Fibroblast of villous mesenchyme (primary cell): Measurements from ENCODE around the gene RPS8. TPM values are rescaled to one million over a fixed set of nuclear protein-coding genes. Genes with fewer than 3 reads are reported as not detected.
"Not testable (repeated sequence)": the region's sequence is repeated elsewhere in the genome, so short reads cannot be mapped to it uniquely, and the experiment has no call there.

ENCODE experiments used
- DNase-seq: peaks from one replicate; pipeline ENCODE4 v3.0.0-alpha.2; 2010; ENCODE audit warnings: low read depth
- H3K4me3 ChIP-seq: 2 replicates; pipeline ENCODE4 v1.5.1; 2011; ENCODE audit warnings: low read depth, mild to moderate bottlenecking, low read length
- total RNA-seq: library from RNA; depleted of rRNA; stranded (reverse); fragments of >200 nt; gene quantifications from 2 replicates; pipeline ENCODE4 v1.2.3, GENCODE V29; 2012
- TF ChIP-seq, protein P1 (sequence below): IDR thresholded peaks from 2 replicates; pipeline ENCODE4 v1.5.1; 2012; ENCODE audit warnings: low read depth, mild to moderate bottlenecking, low read length; ENCODE audit not compliant: insufficient read depth

RPS8 gene
- total RNA-seq, 1 donor, result 1,233 TPM

DNA sequence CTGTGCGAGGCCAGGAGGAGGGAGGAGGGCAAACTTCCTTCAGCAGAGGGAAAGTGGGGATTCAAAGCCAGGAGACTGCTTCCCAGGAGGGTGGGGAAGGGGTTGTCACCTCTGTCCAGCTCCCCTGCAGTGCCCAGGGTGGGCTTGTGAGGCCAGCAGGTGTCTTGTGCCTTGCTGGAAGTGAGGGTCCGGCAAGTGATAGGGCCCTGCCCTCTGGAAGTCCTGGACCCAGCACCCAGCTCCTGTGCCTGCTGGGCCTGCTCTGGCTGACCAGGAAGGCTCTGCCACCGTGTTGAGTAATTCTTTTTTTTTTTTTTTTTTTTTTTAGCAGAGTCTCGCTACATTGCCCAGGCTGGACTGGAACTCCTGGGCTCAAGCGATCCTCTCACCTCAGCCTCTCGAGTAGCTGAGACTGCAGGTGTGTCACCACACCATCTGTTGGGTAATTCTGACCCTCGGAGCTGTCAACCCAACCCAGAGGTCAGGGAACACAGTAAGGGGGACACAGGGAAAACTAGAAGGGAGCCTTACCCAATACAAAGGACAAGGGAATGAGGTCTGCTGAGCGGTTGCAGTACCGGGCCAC, 11.6 kb downstream of the RPS8 start:
- DNase-seq, result no peak
- no peak overlapping the region for H3K4me3 ChIP-seq
- TF ChIP-seq, protein P1, sequence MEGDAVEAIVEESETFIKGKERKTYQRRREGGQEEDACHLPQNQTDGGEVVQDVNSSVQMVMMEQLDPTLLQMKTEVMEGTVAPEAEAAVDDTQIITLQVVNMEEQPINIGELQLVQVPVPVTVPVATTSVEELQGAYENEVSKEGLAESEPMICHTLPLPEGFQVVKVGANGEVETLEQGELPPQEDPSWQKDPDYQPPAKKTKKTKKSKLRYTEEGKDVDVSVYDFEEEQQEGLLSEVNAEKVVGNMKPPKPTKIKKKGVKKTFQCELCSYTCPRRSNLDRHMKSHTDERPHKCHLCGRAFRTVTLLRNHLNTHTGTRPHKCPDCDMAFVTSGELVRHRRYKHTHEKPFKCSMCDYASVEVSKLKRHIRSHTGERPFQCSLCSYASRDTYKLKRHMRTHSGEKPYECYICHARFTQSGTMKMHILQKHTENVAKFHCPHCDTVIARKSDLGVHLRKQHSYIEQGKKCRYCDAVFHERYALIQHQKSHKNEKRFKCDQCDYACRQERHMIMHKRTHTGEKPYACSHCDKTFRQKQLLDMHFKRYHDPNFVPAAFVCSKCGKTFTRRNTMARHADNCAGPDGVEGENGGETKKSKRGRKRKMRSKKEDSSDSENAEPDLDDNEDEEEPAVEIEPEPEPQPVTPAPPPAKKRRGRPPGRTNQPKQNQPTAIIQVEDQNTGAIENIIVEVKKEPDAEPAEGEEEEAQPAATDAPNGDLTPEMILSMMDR, result no peak

DNA sequence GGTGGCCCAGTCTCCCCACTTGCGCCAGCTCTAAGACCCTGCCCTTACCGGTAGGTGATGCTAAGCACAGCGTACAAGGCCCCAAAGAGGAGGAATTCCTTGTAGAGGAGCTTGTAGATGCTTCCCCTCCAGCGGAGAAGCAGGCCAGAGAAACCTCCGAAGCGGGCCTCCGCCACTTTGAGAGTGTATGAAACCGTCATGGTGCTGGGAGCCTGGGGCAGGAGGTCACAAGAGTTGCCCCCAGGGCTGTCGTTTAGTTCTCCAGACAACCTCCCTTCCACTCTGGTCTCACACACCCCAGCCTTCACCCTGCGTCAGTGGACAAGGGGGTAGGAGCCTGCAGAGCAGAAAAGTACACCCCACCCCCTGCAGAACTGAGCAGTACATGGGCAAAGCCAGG, 12.2 kb downstream of the RPS8 start:
- no peak for DNase-seq
- TF ChIP-seq, protein P1, result no peak
- H3K4me3 ChIP-seq, result no peak overlapping the region

GRCh38 chr1:44788120-44788860, 12.9 kb downstream of the RPS8 start, which contains the start of gene BEST4:
Gene BEST4 (minus strand): TSS chr1:44788170. CDS start chr1:44787705, 465 bp downstream.
- no peak for DNase-seq
- H3K4me3 ChIP-seq, result no peak within 1 kb of the TSS
- TF ChIP-seq, protein P1, result no peak

DNA sequence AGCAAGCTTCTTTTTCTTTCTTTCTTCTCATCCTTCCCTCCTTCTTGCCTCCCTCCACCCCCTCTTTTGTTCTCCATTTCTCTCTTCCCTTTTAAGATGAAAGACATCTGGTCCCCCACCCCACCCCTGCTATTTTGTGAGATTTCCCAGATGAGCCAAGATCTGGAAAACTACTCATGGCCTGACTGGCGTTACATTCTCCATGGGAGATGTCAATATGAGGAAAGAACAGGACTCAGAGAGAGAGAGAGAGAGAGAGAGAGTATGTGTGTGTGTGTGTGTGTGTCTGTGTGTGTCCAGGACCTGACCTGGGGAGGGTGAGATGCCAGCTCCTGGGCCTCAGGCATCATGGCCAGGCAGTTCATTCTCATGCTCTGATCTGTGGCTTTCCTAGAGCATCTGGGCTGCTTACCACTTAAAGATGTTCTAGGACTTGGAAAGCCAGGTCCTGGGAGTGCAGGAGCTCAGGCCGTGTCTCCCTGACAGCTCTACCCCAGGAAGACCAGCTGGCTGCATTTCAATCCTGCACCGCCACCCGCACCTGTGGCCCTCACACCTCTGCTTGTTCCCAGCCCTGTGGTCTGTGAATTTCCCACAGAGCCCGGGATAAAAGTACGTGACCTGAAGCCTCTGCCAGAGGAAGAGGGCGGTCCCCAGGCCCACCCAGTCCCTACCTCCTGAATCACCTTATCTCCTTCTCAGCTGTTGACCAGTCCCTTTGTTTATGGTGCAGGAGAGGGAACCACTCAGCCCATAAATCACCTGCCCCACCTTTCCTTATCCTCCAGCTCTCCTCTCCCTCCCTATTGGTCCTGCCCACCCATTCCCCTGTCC, 15.8 kb downstream of the RPS8 start:
- no peak overlapping the region for H3K4me3 ChIP-seq
- TF ChIP-seq, protein P1, result no peak
- no peak for DNase-seq

- TF ChIP-seq, protein P1, result no peak
- no peak overlapping the region for H3K4me3 ChIP-seq
- DNase-seq, result no peak
Measured at GRCh38 chr1:44792736-44793502, 17.6 kb downstream of the RPS8 start.

GRCh38 chr1:44797886-44798285, 22.5 kb downstream of the RPS8 start:
- DNase-seq, H3K4me3 ChIP-seq: not testable (repeated sequence)
